Measurements from ENCODE around the gene EFHC2.
"Not testable (repeated sequence)": the region's sequence is repeated elsewhere in the genome, so short reads cannot be mapped to it uniquely, and the experiment has no call there.

Gene EFHC2

GRCh38 chrX:44291468-44292092 lies 51.9 kb downstream of the EFHC2 start:
- no peak for DNase-seq

- no peak for DNase-seq
Observed at GRCh38 chrX:44290718-44291117, 52.8 kb downstream of the EFHC2 start.

GRCh38 chrX:44282753-44283152 lies 60.7 kb downstream of the EFHC2 start:
- no peak for DNase-seq

GRCh38 chrX:44280116-44280515 lies 63.4 kb downstream of the EFHC2 start:
- DNase-seq, result no peak

- no peak for DNase-seq
Observed at GRCh38 chrX:44274096-44274495, 69.4 kb downstream of the EFHC2 start.

GRCh38 chrX:44267861-44268260 lies 75.6 kb downstream of the EFHC2 start:
- no peak for DNase-seq

- no peak for DNase-seq
Observed at GRCh38 chrX:44267116-44267515, 76.4 kb downstream of the EFHC2 start.

GRCh38 chrX:44265559-44265958 lies 77.9 kb downstream of the EFHC2 start:
- DNase-seq, result no peak

- no peak for DNase-seq
Observed at GRCh38 chrX:44264936-44265335, 78.5 kb downstream of the EFHC2 start.

GRCh38 chrX:44261286-44261685 lies 82.2 kb downstream of the EFHC2 start:
- DNase-seq, result no peak

GRCh38 chrX:44260609-44261008 lies 82.9 kb downstream of the EFHC2 start:
- DNase-seq, result no peak

- DNase-seq, result peak; percentile 5
Observed at GRCh38 chrX:44255742-44256141, 87.7 kb downstream of the EFHC2 start.

GRCh38 chrX:44253575-44253942 lies 89.9 kb downstream of the EFHC2 start:
- no peak for DNase-seq

GRCh38 chrX:44252688-44253574 lies 90.5 kb downstream of the EFHC2 start:
- DNase-seq, result not testable (repeated sequence)

- no peak for DNase-seq
Observed at GRCh38 chrX:44247468-44247867, 96.0 kb downstream of the EFHC2 start.

GRCh38 chrX:44246826-44247225 lies 96.6 kb downstream of the EFHC2 start:
- no peak for DNase-seq

GRCh38 chrX:44245733-44246132 lies 97.7 kb downstream of the EFHC2 start:
- no peak for DNase-seq

- no peak for DNase-seq
Observed at GRCh38 chrX:44244008-44244407, 99.5 kb downstream of the EFHC2 start.

GRCh38 chrX:44241546-44241945 lies 101.9 kb downstream of the EFHC2 start:
- DNase-seq, result no peak

- no peak for DNase-seq
Observed at GRCh38 chrX:44240036-44240435, 103.4 kb downstream of the EFHC2 start.

- no peak for DNase-seq
Observed at GRCh38 chrX:44239036-44239435, 104.4 kb downstream of the EFHC2 start.

- DNase-seq, result no peak
Observed at GRCh38 chrX:44235534-44235933, 107.9 kb downstream of the EFHC2 start.

- no peak for DNase-seq
Observed at GRCh38 chrX:44234541-44234940, 108.9 kb downstream of the EFHC2 start.

- no peak for DNase-seq
Observed at GRCh38 chrX:44234116-44234515, 109.4 kb downstream of the EFHC2 start.

- no peak for DNase-seq
Observed at GRCh38 chrX:44232081-44232480, 111.4 kb downstream of the EFHC2 start.

Data from GF-D8 (cell line).